NK-92 treated with Interleukin-12 subunit alpha and Interleukin-12 subunit beta, amount 100 ng/mL, for 24 hours (cell line): ENCODE data around the gene INO80C.
A peak's percentile ranks its signal among the peaks of the same experiment; 100 is the strongest.
"Not testable (repeated sequence)": the region's sequence is repeated elsewhere in the genome, so short reads cannot be mapped to it uniquely, and the experiment has no call there.

Experiments
- DNase-seq: peaks from one replicate; lab custom pipeline; 2025; lab: John Stamatoyannopoulos, UW

INO80C gene

DNA sequence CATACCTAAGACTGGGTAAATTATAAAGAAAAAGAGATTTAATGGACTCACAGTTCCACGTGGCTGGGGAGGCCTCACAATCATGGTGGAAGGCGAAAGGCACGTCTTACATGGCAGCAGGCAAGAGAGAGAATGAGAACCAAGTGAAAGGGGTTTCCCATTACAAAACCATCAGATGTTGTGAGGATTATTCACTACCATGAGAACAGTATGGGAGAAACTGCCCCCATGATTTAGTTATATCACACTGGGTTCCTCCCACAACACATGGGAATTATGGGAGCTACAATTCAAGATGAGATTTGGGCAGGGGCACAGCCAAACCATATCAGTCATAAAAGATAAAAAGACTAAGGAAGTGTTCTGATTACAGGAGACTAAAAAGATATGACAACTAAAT, 8.5 kb downstream of the INO80C start:
- DNase-seq = not testable (repeated sequence)

DNA sequence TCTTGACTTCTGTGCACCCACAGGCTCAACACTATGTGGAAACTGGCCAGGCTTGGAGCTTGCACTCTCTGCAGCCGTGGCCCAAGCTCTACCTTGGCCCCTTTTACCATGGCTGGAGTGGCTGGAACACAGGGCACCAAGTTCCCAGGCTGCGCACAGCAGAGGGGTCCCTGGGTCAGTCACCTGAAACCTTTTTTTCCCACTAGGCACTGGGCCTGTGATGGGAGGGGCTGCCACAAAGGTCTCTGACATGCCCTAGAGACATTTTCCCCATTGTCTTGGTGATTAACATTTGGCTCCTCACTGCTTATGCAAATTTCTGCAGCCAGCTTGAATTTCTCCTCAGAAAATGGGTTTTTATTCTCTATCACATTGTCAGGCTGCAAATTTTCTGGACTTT, 9.4 kb downstream of the INO80C start:
- not testable (repeated sequence) for DNase-seq

DNA sequence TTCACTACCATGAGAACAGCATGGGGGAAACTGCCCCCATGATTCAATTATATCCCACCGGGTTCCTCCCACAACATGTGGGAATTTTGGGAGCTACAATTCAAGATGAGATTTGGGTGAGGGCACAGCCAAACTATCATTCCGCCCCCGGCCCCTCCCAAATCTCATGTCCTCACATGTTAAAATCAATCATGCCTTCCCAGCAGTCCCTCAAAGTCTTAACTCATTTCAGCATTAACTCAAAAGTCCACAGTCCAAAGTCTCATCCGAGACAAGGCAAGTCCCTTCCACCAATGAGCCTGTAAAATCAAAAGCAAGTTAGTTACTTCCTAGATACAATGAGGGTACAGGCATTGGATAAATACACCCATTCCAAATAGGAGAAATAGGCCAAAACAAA, 10.2 kb downstream of the INO80C start:
- DNase-seq = not testable (repeated sequence)

- no peak for DNase-seq
Measured at GRCh38 chr18:35485852-35486251, 11.9 kb downstream of the INO80C start.

DNA sequence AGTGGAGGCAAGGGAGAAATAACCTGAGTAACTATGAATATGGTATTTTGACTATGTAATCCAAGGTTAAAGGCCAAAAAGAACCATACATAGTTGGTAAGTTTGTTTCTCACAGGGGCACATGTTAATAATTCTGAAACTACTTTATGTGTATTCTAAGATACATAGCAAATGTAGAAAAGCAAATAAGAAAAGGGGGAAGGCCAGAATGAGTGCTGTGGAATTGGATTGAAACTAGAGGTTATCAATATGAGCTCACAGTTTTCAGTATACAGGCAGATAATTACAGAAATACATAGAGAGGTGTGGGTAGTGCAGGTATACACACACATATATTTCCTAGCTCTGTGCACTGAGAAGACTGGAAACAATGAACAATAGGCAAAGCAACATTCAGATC, 13.7 kb downstream of the INO80C start:
- no peak for DNase-seq

GRCh38 chr18:35481960-35482366, 15.8 kb downstream of the INO80C start:
- DNase-seq = no peak

- DNase-seq = no peak
Measured at GRCh38 chr18:35479911-35480586, 17.7 kb downstream of the INO80C start.

DNA sequence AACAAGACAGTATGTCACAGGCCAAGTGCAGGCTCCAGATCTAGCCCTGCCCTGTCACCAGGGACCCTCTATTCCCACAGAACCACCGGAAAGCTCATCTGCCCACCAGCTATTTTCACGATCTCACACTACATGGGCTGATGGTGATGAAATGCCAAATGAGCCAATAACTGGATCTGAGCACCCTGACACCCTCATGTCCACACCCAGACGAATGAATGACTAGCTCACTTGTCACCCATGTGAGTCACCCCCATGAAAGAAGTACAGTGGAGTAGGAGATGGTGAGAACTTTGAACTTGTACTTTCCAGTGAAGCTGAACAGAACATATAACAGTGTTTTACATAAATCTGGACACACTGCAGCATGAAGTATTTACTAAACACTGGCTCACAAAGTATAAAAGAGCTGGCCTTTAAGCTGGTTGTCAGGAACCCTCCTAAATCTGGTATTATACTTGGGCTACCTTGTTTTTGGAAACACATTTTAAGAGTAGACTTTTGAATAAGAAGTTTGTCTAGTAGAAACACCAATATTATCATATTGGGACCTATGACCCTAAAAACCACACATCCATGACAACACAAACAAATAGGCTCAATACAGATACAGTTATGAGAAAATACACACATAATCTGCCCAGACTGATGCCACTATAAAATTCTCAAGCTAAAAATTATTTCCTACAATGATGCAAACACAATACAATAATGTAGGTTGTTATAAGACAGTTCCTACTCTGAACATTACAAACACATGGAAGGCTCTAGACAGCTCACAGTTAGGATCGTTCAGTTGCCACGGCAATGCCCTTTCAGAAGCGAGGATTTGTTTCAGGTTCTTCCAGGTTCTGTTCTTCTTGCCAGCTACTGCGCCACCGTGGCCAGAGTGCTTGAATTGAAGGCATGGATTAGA, 19.0 kb downstream of the INO80C start:
- DNase-seq = peak; percentile 46

GRCh38 chr18:35477974-35478373, 19.8 kb downstream of the INO80C start:
- DNase-seq = no peak

DNA sequence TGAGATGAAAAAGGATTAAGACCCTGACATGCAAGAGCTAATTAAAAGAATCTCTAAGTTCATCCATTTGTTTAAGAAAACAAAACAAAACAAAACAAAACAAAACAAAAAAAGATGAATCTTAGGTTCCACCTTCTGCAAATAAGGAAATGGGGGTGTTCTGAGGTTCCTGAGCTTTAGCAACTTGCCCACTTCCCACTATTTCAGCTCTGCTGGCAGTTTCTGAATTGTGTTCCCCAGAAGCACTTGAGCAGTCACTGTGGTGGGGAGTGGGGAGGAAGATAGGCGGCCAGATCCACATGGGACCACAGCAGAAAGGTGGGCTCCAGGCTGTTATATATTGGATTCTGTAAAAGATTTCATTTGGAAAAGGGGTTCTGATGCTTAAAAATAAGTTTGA, 20.3 kb downstream of the INO80C start:
- DNase-seq = no peak

- no peak for DNase-seq
Measured at GRCh38 chr18:35474884-35475283, 22.9 kb downstream of the INO80C start.

GRCh38 chr18:35473562-35473961, 24.2 kb downstream of the INO80C start:
- DNase-seq = no peak

DNA sequence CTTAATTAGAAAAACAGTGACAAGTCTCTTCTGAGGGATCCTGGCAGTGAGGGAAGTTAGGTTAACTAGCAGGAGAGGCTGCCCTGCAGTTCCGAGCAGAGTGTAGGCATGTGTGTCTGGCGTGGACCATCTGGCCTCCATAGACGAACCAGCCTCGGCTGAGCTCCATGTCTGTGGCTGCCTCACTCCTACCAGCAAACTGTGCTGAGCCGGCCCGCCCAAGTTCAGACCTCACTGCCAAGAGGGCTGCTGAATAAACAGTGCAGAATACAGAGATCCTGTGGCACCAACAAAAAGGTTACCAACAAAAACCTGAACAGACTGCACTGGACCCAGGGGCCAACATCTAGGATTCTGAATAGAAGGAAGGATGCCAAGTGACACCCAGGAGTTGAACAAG, 27.3 kb downstream of the INO80C start:
- no peak for DNase-seq

DNA sequence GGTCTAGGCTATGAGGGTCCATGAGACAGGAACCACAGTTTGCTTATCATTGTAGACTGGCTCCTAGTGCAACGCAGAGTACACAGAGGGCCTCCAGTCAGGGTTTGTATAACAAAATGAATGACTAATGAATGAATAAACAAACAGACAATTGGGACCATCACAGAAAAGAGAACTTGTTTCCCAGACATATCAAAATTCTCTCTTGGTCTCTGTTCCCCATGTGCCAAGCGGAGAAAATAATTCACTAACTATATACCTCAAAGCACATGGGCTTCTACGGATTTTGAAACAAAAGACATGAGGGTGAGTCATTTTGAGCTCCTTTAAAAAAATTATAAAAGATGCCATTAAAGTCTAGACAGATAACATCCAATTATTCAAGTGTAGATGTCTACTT, 28.0 kb downstream of the INO80C start:
- no peak for DNase-seq

GRCh38 chr18:35468711-35469110, 29.0 kb downstream of the INO80C start:
- no peak for DNase-seq

GRCh38 chr18:35467624-35468016, 30.1 kb downstream of the INO80C start:
- DNase-seq = no peak

- DNase-seq = no peak
Measured at GRCh38 chr18:35466815-35467623, 30.7 kb downstream of the INO80C start.

- no peak for DNase-seq
Measured at GRCh38 chr18:35466334-35466733, 31.4 kb downstream of the INO80C start.

- DNase-seq = no peak
Measured at GRCh38 chr18:35465329-35465728, 32.4 kb downstream of the INO80C start.

GRCh38 chr18:35464831-35465279, 32.9 kb downstream of the INO80C start:
- DNase-seq = no peak

DNA sequence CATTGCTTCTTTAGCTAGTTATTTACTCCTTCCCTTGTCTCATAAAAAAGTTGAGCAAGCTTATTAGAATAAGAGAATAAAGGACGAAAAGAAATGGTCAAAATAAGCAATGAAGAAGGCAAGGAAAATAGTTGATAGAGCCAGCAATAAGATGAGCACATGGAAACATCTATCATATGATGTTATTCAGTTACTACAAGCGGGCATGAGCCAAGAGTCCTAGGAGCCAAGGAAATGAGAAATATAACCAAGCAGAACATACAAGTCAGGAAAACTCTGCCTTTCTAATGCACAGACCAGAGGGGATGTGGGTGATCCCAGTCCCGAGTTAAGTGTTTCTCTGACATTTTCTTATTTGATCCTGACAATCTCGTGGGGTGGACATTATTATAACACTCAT, 33.9 kb downstream of the INO80C start:
- DNase-seq = no peak

DNA sequence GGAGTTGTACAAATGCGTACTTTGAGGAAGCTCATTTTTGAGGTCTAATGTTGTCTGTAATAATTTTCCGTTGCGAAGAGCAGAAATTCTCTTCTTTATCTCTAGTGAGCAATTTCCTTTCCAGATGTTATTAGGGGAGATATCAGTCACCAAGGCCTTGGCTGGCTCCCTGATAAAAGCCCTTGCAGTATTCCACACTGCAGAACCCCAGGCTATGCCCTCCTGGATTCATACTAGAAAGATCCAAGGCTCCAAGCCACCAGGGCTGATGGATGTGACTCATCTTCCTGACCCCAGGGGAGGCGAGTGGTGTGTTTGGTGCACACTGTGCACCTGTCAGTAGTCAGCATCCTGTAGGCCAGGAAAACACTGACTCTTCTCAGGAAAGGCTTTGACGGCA, 34.7 kb downstream of the INO80C start:
- DNase-seq = no peak
